Activated naive CD4-positive, alpha-beta T cell treated with anti-CD3 and anti-CD28 coated beads for 36 hours (primary cell): Measurements from ENCODE around the gene ALDH1L1. TPM values are rescaled to one million over a fixed set of nuclear protein-coding genes. Genes with fewer than 3 reads are reported as not detected.

Experiments used
- CTCF ChIA-PET: fragments of 350-600 bp; sonication (Branson Sonifier 250); formaldehyde crosslinking; loops from one replicate; lab custom pipeline; 2021; ENCODE audit warnings: antibody characterized with exemption; lab: Charles Lee
- DNase-seq: peaks from one replicate; pipeline ENCODE4 v3.0.0-alpha.2; 2020
- H3K27ac Mint-ChIP-seq: one replicate; pipeline ENCODE4 v1.8.0; 2021; ENCODE audit warnings: mild to moderate bottlenecking, mixed read lengths
- H3K27me3 Mint-ChIP-seq: one replicate; pipeline ENCODE4 v1.8.0; 2021; ENCODE audit warnings: low read depth, mixed read lengths
- H3K36me3 Mint-ChIP-seq: one replicate; pipeline ENCODE4 v1.8.0; 2021; ENCODE audit warnings: low read depth, mixed read lengths
- H3K4me1 Mint-ChIP-seq: one replicate; pipeline ENCODE4 v1.8.0; 2021; ENCODE audit warnings: low read depth, mixed read lengths
- H3K4me3 Mint-ChIP-seq: one replicate; pipeline ENCODE4 v1.8.0; 2021; ENCODE audit warnings: mild to moderate bottlenecking, moderate library complexity, mixed read lengths
- H3K9me3 Mint-ChIP-seq: one replicate; pipeline ENCODE4 v1.8.0; 2021; ENCODE audit warnings: mixed read lengths
- intact Hi-C: fragments of 100-400 bp; cut with micrococcal nuclease; formaldehyde crosslinking; loops from one replicate; pipeline ENCODE4 v1.15.1; 2023
- total RNA-seq, 2 experiments: library from RNA; stranded (reverse); gene quantifications; one replicate each; pipeline ENCODE4 v1.2.3, GENCODE V29; 2021

The ALDH1L1 gene
- total RNA-seq, 2 experiments from 2014 or later: not detected

DNA sequence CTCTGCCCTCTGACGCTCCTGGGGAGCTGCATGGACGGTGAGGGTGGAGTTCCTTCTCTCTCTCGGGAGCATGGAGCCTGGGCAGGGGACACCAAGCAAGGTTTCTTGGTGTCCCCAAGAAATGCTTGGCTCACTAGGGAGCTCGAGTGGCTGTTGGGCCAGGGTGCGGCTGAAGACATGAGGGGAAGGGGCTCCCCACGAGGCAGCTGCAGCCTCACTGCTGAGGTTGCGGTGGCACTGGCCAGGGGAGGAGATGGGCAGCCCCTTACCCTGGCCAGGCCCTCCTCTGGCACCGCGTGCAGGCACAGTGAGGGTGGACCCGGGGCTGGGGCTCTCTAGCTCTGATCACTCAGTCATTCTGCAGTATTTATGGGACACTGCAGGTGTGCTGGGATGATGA is 52.9 kb downstream of the ALDH1L1 start:
- DNase-seq: no peak

GRCh38 chr3:126126811-126127431 is 53.5 kb downstream of the ALDH1L1 start:
- Mint-ChIP-seq H3K9me3 (no peaks in the 10 kb centered on the region), H3K27me3 (no peaks in the 10 kb centered on the region), H3K4me1 (no peaks in the 10 kb centered on the region), H3K4me3 (no peak overlapping the region), H3K36me3 (no peaks in the 10 kb centered on the region), H3K27ac (no peak overlapping the region)
- no peak for DNase-seq
- CTCF ChIA-PET: interaction anchor here (0.7 kb wide), 1 partner anchor 137 kb away, joined by 3 read pairs; no protein-coding TSS in a partner anchor
- intact Hi-C loops: no loop called here

More for the DNA sequence above, 52.9 kb downstream of the ALDH1L1 start:
- Mint-ChIP-seq H3K36me3 (no peaks in the 10 kb centered on the region), H3K27me3 (no peaks in the 10 kb centered on the region), H3K4me3 (no peak overlapping the region), H3K27ac (no peak overlapping the region), H3K9me3 (no peaks in the 10 kb centered on the region), H3K4me1 (no peaks in the 10 kb centered on the region)
- CTCF ChIA-PET: interaction anchor here (0.7 kb wide), 1 partner anchor 138 kb away, joined by 3 read pairs; no protein-coding TSS in a partner anchor
- intact Hi-C loops: no loop called here

- DNase-seq: no peak
- no peak overlapping the region for H3K27ac Mint-ChIP-seq
- H3K27me3 Mint-ChIP-seq: no peaks in the 10 kb centered on the region
- H3K36me3 Mint-ChIP-seq: no peaks in the 10 kb centered on the region
- no peak overlapping the region for H3K4me3 Mint-ChIP-seq
- CTCF ChIA-PET: interaction anchor here (1.8 kb wide), 1 partner anchor 7 kb away, joined by 7 read pairs; no protein-coding TSS in a partner anchor
- H3K9me3 Mint-ChIP-seq: no peaks in the 10 kb centered on the region
- H3K4me1 Mint-ChIP-seq: no peaks in the 10 kb centered on the region
- intact Hi-C loops: no loop called here
These were observed 54.1 kb downstream of the ALDH1L1 start for GRCh38 chr3:126126286-126126685.

- H3K36me3 Mint-ChIP-seq: no peaks in the 10 kb centered on the region
- no peak for DNase-seq
- H3K27ac Mint-ChIP-seq: no peak overlapping the region
- H3K4me3 Mint-ChIP-seq: no peak overlapping the region
- intact Hi-C loops: no loop called here
- CTCF ChIA-PET: interaction anchor here (1.8 kb wide), 1 partner anchor 8 kb away, joined by 7 read pairs; no protein-coding TSS in a partner anchor
- H3K27me3 Mint-ChIP-seq: no peaks in the 10 kb centered on the region
- no peaks in the 10 kb centered on the region for H3K9me3 Mint-ChIP-seq
- H3K4me1 Mint-ChIP-seq: no peaks in the 10 kb centered on the region
These were observed 54.6 kb downstream of the ALDH1L1 start for GRCh38 chr3:126125781-126126251.

GRCh38 chr3:126125341-126125740 is 55.0 kb downstream of the ALDH1L1 start:
- Mint-ChIP-seq H3K36me3 (no peaks in the 10 kb centered on the region), H3K27ac (no peak overlapping the region), H3K4me1 (no peaks in the 10 kb centered on the region), H3K9me3 (no peaks in the 10 kb centered on the region), H3K27me3 (no peaks in the 10 kb centered on the region), H3K4me3 (no peak overlapping the region)
- no peak for DNase-seq
- CTCF ChIA-PET: interaction anchor here (1.8 kb wide), 1 partner anchor 8 kb away, joined by 7 read pairs; no protein-coding TSS in a partner anchor
- intact Hi-C loops: no loop called here

GRCh38 chr3:126124896-126125295 is 55.5 kb downstream of the ALDH1L1 start:
- H3K4me1 Mint-ChIP-seq: no peaks in the 10 kb centered on the region
- H3K9me3 Mint-ChIP-seq: no peaks in the 10 kb centered on the region
- no peak overlapping the region for H3K4me3 Mint-ChIP-seq
- H3K36me3 Mint-ChIP-seq: no peaks in the 10 kb centered on the region
- intact Hi-C loops: no loop called here
- CTCF ChIA-PET: interaction anchor here (1.8 kb wide), 1 partner anchor 9 kb away, joined by 7 read pairs; no protein-coding TSS in a partner anchor
- H3K27me3 Mint-ChIP-seq: no peaks in the 10 kb centered on the region
- DNase-seq: no peak
- H3K27ac Mint-ChIP-seq: no peak overlapping the region

- CTCF ChIA-PET: interaction anchor here (1.2 to 1.8 kb wide), 2 partner anchors 9 kb away, joined by 3 to 7 read pairs; no protein-coding TSS in a partner anchor
- H3K4me1 Mint-ChIP-seq: no peaks in the 10 kb centered on the region
- DNase-seq: no peak
These were observed 56.1 kb downstream of the ALDH1L1 start for GRCh38 chr3:126124148-126124868.

GRCh38 chr3:126121632-126122031 is 58.8 kb downstream of the ALDH1L1 start:
- Mint-ChIP-seq H3K4me3 (no peak overlapping the region), H3K27ac (no peak overlapping the region), H3K9me3 (no peaks in the 10 kb centered on the region), H3K27me3 (no peaks in the 10 kb centered on the region), H3K4me1 (no peaks in the 10 kb centered on the region), H3K36me3 (no peaks in the 10 kb centered on the region)
- CTCF ChIA-PET: interaction anchor here (0.9 kb wide), 1 partner anchor 12 kb away, joined by 4 read pairs; no protein-coding TSS in a partner anchor
- no peak for DNase-seq
- intact Hi-C loops: no loop called here

More at GRCh38 chr3:126124148-126124868, 56.1 kb downstream of the ALDH1L1 start:
- Mint-ChIP-seq H3K4me3 (no peak overlapping the region), H3K27me3 (no peaks in the 10 kb centered on the region), H3K27ac (no peak overlapping the region), H3K9me3 (no peaks in the 10 kb centered on the region), H3K36me3 (no peaks in the 10 kb centered on the region)
- intact Hi-C loops: no loop called here

DNA sequence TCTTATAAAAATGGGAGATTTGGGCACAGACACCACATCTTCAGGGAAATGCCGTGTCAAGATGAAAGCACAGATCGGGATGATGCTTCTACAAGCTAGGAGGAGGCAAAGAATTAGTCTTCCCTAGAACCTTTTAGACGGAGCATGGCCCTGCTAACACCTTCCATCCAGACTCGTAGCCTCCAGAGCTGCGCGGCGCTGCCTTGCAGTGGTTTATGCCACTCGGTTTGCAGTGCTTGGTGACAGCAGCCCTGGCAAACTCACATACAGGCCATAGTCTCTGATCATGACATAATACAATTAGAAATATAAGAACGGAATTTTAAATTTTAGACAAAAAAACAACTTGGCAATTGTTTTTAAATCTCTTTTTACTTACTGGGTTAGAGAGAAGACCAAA is 59.3 kb downstream of the ALDH1L1 start:
- Mint-ChIP-seq H3K27ac (no peak overlapping the region), H3K36me3 (no peaks in the 10 kb centered on the region), H3K9me3 (no peaks in the 10 kb centered on the region), H3K4me1 (no peaks in the 10 kb centered on the region), H3K4me3 (no peak overlapping the region), H3K27me3 (no peaks in the 10 kb centered on the region)
- CTCF ChIA-PET: interaction anchor here (0.9 kb wide), 1 partner anchor 12 kb away, joined by 4 read pairs; no protein-coding TSS in a partner anchor
- DNase-seq: no peak
- intact Hi-C loops: no loop called here

DNA sequence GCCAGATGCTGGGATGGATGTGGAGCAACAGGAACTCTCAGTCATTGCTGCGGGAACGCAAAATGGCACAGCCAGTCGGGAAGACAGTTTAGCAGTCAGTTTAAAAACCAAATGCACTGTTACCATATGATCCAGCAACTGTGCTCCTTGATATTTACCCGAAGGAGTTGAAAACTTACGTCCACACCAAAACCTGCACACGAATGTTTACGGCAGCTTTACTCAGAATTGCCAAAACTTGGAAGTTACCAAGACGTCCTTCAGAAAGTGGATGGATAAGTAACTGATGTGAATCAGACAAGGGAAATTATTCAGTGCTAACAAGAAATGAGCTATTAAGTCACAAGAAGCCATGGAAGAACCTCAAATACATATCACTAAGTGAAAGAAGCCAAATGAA is 60.4 kb downstream of the ALDH1L1 start:
- Mint-ChIP-seq H3K4me3 (no peak overlapping the region), H3K4me1 (no peaks in the 10 kb centered on the region), H3K36me3 (no peaks in the 10 kb centered on the region), H3K9me3 (no peaks in the 10 kb centered on the region), H3K27ac (no peak overlapping the region), H3K27me3 (no peaks in the 10 kb centered on the region)
- DNase-seq: no peak
- CTCF ChIA-PET: no interaction called here
- intact Hi-C loops: no loop called here

DNA sequence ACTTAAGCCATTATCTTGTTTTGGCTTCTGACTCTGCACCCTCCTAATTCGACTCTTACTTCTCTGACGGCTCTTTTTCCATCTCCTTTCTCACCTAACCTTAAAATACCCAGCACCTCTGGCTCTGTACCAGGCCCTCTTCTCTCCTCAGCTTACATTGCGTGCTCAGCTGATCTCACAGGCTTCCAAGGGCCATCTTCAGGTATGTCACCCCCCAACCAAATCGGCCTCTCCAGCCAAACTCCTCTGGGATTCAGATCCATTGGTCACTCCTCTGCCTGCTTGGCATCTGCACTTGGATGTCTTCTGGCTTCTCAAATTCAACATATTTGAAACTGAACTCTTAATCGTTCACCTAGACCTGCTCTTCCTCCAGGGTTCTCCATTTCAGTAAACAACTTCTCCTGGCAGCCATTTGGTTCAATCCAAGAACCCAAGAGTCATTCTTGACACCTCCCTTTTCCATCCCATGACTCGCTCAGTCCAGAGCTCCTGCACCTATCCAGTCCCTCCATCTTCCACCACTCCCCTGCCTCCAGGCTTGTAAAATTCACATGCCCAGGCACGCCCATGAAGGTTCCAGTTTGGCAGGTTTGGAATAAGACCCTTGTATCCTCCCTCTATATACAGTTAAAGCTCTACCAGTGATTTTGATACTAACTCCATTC is 61.2 kb downstream of the ALDH1L1 start:
- H3K36me3 Mint-ChIP-seq: no peaks in the 10 kb centered on the region
- H3K27me3 Mint-ChIP-seq: no peaks in the 10 kb centered on the region
- H3K4me3 Mint-ChIP-seq: no peak overlapping the region
- no peak for DNase-seq
- H3K9me3 Mint-ChIP-seq: no peaks in the 10 kb centered on the region
- intact Hi-C loops: no loop called here
- no peak overlapping the region for H3K27ac Mint-ChIP-seq
- CTCF ChIA-PET: no interaction called here
- H3K4me1 Mint-ChIP-seq: no peaks in the 10 kb centered on the region

DNA sequence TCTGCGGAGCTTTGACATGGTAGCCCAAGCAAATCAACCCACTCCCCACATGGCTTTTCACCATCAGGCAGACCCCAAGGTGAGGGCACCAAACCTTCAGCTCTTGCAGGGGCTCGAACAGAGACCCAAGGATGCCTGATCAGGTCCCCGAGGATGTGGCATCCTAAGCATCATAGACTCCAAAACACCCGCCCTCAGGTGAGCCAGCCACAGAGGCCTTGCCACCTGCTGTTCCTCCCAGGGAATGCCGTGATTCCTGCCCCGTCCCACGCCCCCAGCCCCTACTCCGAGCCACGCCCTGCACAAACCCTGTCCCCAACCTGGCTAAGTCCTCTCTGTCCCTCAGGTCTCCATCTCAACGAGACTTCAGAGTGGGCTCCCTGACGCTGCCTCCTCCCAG is 61.8 kb downstream of the ALDH1L1 start:
- Mint-ChIP-seq H3K4me1 (no peaks in the 10 kb centered on the region), H3K27ac (no peak overlapping the region), H3K36me3 (no peaks in the 10 kb centered on the region), H3K4me3 (no peak overlapping the region), H3K27me3 (no peaks in the 10 kb centered on the region), H3K9me3 (no peaks in the 10 kb centered on the region)
- CTCF ChIA-PET: no interaction called here
- DNase-seq: no peak
- intact Hi-C loops: no loop called here
